ENCODE measurements around the gene PISD.

The PISD gene

DNA sequence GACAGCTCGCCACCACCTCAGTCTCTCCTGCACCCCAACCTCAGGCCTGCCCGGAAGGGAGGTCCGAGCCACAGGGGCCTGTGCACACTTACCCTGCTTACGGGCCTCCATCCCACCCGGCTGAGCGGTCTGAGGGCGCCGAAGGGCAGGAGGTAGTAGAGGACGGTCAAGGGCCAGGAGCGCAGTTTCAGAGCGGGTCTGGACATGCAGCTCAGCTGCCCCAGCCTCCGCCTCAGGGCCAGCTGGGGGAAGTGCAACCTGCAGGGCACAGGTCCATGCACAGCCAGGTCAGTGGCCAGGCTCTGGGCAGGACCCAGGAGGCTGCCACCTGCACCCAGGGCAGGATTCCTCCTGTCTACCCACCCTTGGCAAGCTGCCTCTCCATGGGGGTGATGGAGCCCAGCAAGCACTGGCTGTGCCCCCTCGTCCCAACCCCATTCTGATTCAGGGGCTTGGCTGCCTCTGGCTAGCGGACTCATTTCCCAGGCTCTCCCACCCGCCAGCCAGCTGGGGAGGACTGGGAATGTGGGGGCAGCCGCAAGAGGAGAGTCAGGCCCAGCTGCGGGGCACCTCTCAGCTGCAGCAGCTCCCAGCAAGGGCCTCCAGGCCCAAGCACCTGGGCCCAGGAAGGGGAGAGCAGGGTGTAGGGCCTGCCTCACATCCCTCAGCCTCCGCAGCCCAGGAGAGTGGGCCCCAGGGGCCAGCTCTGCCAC lies 38.3 kb downstream of the PISD start:
- no peak overlapping the region for H3K4me3 ChIP-seq (replicated peaks; ENCODE audit: low read depth, low read length)
- TF ChIP-seq, protein P1, sequence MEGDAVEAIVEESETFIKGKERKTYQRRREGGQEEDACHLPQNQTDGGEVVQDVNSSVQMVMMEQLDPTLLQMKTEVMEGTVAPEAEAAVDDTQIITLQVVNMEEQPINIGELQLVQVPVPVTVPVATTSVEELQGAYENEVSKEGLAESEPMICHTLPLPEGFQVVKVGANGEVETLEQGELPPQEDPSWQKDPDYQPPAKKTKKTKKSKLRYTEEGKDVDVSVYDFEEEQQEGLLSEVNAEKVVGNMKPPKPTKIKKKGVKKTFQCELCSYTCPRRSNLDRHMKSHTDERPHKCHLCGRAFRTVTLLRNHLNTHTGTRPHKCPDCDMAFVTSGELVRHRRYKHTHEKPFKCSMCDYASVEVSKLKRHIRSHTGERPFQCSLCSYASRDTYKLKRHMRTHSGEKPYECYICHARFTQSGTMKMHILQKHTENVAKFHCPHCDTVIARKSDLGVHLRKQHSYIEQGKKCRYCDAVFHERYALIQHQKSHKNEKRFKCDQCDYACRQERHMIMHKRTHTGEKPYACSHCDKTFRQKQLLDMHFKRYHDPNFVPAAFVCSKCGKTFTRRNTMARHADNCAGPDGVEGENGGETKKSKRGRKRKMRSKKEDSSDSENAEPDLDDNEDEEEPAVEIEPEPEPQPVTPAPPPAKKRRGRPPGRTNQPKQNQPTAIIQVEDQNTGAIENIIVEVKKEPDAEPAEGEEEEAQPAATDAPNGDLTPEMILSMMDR (IDR thresholded peaks at IDR 0.05; ENCODE audit: low read length, missing control alignments): no peak
- no peak for DNase-seq (ENCODE audit: low read depth)

DNA sequence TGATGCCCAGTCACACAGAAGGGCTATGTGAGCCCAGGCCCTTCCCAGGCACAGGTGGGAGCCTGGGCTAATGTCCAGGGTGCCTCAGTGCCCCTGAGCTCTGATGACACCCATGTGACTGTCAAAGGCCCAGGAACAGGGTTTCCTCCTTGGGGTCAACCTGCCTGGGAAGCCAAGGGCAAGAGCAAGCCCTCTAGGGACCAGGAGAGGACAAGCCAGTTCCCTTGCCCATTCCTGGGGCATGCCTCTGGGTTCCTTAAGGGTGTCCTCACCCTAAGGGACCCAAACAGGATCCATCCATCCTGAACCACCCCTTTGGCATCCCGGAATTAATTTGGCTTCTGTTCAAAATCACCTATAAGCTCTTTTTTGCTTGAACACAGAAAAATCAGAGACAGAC lies 39.0 kb downstream of the PISD start:
- TF ChIP-seq, protein P1 (IDR thresholded peaks at IDR 0.05; ENCODE audit: low read length, missing control alignments): no peak
- H3K4me3 ChIP-seq (replicated peaks; ENCODE audit: low read depth, low read length): no peak overlapping the region
- DNase-seq (ENCODE audit: low read depth): no peak

DNA sequence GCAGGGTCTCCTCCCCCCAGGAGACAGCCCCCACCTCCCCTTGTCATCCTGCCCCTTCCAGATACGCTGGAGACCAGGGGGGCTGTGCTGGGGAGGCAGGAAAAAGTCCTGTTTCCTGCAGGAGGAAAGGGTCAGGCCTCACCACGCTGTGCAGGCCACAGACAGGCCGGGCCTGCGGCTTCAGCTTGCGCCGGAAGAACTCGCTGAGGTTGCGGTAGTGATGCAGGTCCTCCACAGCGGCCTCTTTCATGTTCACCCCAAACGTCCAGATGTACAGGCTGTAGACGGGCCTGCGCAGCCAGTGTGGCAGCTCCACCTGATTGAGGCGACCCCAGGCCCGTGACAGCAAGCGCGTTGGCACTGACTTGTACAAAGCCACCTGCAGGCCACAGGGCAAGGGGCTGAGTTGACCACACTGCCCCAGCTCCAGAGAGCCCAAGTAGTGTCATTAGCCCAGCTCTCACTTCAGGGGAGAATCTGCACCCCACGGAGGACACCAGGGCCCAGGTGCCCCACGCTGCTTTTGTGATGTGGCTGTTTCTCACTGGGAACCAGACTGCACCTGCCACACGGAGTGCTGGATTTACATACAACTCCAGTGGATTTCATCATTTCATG lies 40.4 kb downstream of the PISD start:
- no peak overlapping the region for H3K4me3 ChIP-seq (replicated peaks; ENCODE audit: low read depth, low read length)
- no peak for DNase-seq (ENCODE audit: low read depth)
- TF ChIP-seq, protein P1 (IDR thresholded peaks at IDR 0.05; ENCODE audit: low read length, missing control alignments): no peak

DNA sequence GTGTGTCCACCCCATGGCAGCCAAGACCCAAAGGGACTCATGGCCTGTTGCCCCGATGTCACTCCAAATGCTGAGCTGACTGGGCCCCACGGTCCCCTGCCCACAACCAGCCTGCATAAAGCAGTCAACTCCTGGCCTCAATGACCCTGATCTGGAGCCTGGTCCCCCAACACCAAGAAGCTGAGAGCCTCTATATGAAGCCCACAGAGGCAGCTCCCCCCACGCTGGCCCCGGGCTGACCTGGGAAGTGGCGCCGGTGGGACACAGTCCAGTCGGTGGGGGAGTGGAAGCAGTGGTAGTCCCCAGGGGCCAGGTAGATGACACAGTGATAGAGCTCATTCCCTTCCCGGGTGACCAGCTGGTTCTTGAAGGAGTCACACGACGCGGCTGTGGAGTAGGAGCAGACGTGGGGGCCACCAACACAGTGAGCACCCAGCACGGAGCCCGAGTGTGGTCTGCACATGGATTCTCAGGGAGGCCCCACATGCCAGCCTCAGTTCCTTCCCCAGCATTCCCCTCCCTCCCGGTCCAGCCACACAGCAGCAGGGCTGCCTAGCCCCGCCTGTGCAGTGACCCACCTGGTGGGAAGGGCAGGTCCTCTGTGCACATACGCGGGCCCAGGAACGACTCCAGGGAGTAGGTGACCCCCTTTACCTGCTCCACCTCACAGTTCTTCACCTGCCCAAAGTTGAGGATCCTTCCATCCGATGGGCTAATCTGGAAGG lies 41.1 kb downstream of the PISD start:
- no peak for DNase-seq (ENCODE audit: low read depth)
- H3K4me3 ChIP-seq (replicated peaks; ENCODE audit: low read depth, low read length): no peak overlapping the region
- TF ChIP-seq, protein P1 (IDR thresholded peaks at IDR 0.05; ENCODE audit: low read length, missing control alignments): no peak

DNA sequence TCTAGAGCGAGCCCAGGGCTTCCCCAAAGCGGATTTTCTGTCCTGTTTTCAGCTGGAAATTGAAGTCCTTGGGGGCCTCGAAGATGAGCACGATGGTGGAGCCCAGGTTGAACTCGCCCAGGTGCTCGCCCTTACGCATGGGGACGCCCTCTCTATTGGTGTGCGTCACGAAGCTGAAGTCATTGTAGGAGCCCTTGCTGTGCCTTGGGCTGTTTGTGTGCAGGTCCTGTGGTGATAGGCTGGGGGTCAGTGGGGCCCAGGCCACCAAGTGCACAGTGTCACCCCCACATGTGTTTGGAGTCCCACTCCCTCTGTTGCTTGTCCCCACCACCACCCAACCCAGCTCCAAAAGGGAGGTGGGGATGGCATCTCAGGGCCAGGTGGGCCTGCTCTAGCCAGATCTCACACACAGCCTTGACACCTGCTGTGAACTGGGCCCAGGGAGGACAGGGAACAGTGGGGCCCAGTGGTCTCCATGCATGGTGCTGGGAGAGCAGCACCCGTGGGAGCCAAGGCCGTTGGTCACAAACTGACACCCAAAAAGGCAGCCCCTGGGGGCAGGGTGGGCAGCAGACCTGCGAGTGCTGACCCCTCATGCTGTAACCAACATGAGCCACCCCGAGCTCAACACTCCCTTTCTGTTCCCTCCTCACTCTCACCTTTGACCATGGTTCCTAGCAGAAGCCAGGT lies 42.3 kb downstream of the PISD start:
- TF ChIP-seq, protein P1 (IDR thresholded peaks at IDR 0.05; ENCODE audit: low read length, missing control alignments): no peak
- no peak overlapping the region for H3K4me3 ChIP-seq (replicated peaks; ENCODE audit: low read depth, low read length)
- no peak for DNase-seq (ENCODE audit: low read depth)

DNA sequence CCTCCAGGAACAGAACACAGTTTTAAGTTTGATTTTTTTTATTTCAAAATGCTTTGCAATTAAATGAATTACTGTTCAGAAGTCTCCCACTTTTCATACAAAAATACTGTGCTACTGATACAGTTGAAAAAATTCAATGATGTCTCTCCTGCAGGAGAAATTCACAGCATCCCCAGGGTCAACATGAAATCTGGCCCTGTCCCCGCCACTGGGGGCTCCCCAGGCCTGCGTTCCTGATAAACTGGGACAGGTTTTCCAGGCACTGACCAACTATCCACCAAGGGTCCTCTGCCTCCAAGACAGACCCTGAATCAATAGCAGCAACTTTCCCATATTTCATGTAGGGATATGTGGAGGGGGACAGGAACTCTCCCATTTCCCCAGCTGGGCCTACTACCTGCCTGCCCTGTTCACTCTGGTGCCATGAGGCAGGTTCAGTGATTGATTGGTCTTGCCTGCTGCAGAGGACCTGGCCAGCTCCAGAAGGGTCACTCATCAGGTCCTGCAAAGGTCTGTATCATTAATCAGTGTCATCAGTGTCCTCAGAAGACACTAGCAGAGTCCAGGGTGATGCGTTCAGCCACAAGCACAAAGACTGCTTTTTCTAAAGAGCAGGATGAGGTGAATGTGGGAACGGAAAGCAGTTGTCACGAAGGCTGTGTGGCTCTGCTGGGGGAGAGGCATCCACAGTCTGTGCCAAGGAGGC lies 43.4 kb downstream of the PISD start:
- TF ChIP-seq, protein P1 (IDR thresholded peaks at IDR 0.05; ENCODE audit: low read length, missing control alignments): no peak
- no peak overlapping the region for H3K4me3 ChIP-seq (replicated peaks; ENCODE audit: low read depth, low read length)
- DNase-seq (ENCODE audit: low read depth): no peak

Measured in fibroblast of pulmonary artery (primary cell).